ENCODE measurements around the gene CTSZ. TPM values are rescaled to one million over a fixed set of nuclear protein-coding genes. Genes with fewer than 3 reads are reported as not detected.

Gene CTSZ
- total RNA-seq, 2 donors from 2014 or later = 93.6 to 130 TPM

- no peaks in the 10 kb centered on the region for H3K9me3 ChIP-seq
- H3K36me3 ChIP-seq = peaks cover 9 to 36% of the 10 kb centered on the region in 2 donors
- no peak for DNase-seq (ENCODE audit: low spot score)
- H3K4me3 ChIP-seq = no peak overlapping the region
- no peaks in the 10 kb centered on the region for H3K4me1 ChIP-seq (replicated peaks)
- WGBS = 77% methylated on average over 9 of the region's 9 CpGs
- intact Hi-C loops (cut with DNase I) = no loop called here
- no peak overlapping the region for H3K27ac ChIP-seq
- TF ChIP-seq POLR2AphosphoS5 (IDR thresholded peaks at IDR 0.05) = no peak
- no peak for TF ChIP-seq CTCF (IDR thresholded peaks at IDR 0.05)
- no peaks in the 10 kb centered on the region for H3K27me3 ChIP-seq (replicated peaks; ENCODE audit: insufficient read depth)
Observed at GRCh38 chr20:58991715-58992114, 15.3 kb downstream of the CTSZ start.

- intact Hi-C loops (cut with DNase I) = no loop called here
- DNase-seq (ENCODE audit: low spot score) = no peak
- peaks cover 9 to 29% of the 10 kb centered on the region in 2 donors for H3K36me3 ChIP-seq
- no peak for TF ChIP-seq POLR2AphosphoS5 (IDR thresholded peaks at IDR 0.05)
- no peak for TF ChIP-seq CTCF (IDR thresholded peaks at IDR 0.05)
- no peak for TF ChIP-seq POLR2A (IDR thresholded peaks at IDR 0.05)
- WGBS = 94% methylated on average over 14 of the region's 14 CpGs
- no peaks in the 10 kb centered on the region for H3K9me3 ChIP-seq
- H3K4me3 ChIP-seq = no peak overlapping the region
- no peaks in the 10 kb centered on the region for H3K4me1 ChIP-seq (replicated peaks)
- H3K27ac ChIP-seq = no peak overlapping the region
- no peaks in the 10 kb centered on the region for H3K27me3 ChIP-seq (replicated peaks; ENCODE audit: insufficient read depth)
Observed at GRCh38 chr20:58990651-58991445, 16.2 kb downstream of the CTSZ start.

GRCh38 chr20:58989196-58989595, 17.9 kb downstream of the CTSZ start:
- H3K36me3 ChIP-seq = peaks cover 9 to 25% of the 10 kb centered on the region in 2 donors
- no peak for DNase-seq (ENCODE audit: low spot score)
- intact Hi-C loops (cut with DNase I) = no loop called here
- WGBS = 90% methylated on average over 10 of the region's 10 CpGs
- H3K27ac ChIP-seq = no peak overlapping the region
- H3K27me3 ChIP-seq (replicated peaks; ENCODE audit: insufficient read depth) = no peaks in the 10 kb centered on the region
- no peaks in the 10 kb centered on the region for H3K4me1 ChIP-seq (replicated peaks)
- no peak overlapping the region for H3K4me3 ChIP-seq
- no peaks in the 10 kb centered on the region for H3K9me3 ChIP-seq
- TF ChIP-seq CTCF (IDR thresholded peaks at IDR 0.05) (no peak), POLR2AphosphoS5 (IDR thresholded peaks at IDR 0.05) (no peak), POLR2A (IDR thresholded peaks at IDR 0.05) (no peak)

GRCh38 chr20:58988565-58988882, 18.5 kb downstream of the CTSZ start:
- no peaks in the 10 kb centered on the region for H3K27me3 ChIP-seq (replicated peaks; ENCODE audit: insufficient read depth)
- no peak for DNase-seq (ENCODE audit: low spot score)
- WGBS = 90% methylated on average over 6 of the region's 6 CpGs
- H3K27ac ChIP-seq = no peak overlapping the region
- intact Hi-C loops (cut with DNase I) = no loop called here
- TF ChIP-seq POLR2A (IDR thresholded peaks at IDR 0.05) (no peak), POLR2AphosphoS5 (IDR thresholded peaks at IDR 0.05) (no peak), CTCF (IDR thresholded peaks at IDR 0.05) (no peak)
- H3K36me3 ChIP-seq = peaks cover 9 to 25% of the 10 kb centered on the region in 2 donors
- no peaks in the 10 kb centered on the region for H3K4me1 ChIP-seq (replicated peaks)
- no peaks in the 10 kb centered on the region for H3K9me3 ChIP-seq
- H3K4me3 ChIP-seq = no peak overlapping the region
